ENCODE results near the gene INPP5A. TPM values are rescaled to one million over a fixed set of nuclear protein-coding genes. Genes with fewer than 3 reads are reported as not detected.

INPP5A gene
- total RNA-seq, 2 donors from 2014 or later = 9.2 to 14.5 TPM

- Histone ChIP-seq H3K36me3 (replicated peaks in 1 of 2; ENCODE audit: insufficient read depth in 1 of 2, low read depth in 2 of 2) (no peaks in the 10 kb centered on the region), H3K27ac (peak overlapping the region; percentile 81 to 85 (median 84)), H3K27me3 (no peaks in the 10 kb centered on the region), H3K4me3 (no peak overlapping the region), H3K4me1 (peaks cover 24% of the 10 kb centered on the region), H3K9me3 (no peaks in the 10 kb centered on the region)
- WGBS, 2 donors = 71 to 73% methylated on average over 7 to 22 of the region's 24 CpGs
- DNase-seq = peak; percentile 72 to 87 (median 86)
- peak; percentile 88 for ATAC-seq
- TF ChIP-seq CTCF (IDR thresholded peaks at IDR 0.05) (no peak), POLR2A (IDR thresholded peaks at IDR 0.05) (peak in 2 of 3 donors; percentile 26 to 37)
- intact Hi-C loops (cut with DNase I) = no loop called here
These were observed 93.2 kb downstream of the INPP5A start for GRCh38 chr10:132630666-132631337.

- H3K4me1 ChIP-seq = peaks cover 24% of the 10 kb centered on the region
- peak; percentile 49 to 74 (median 66) for DNase-seq
- no peak overlapping the region for H3K4me3 ChIP-seq
- no peaks in the 10 kb centered on the region for H3K27me3 ChIP-seq
- H3K27ac ChIP-seq = peak overlapping the region; percentile 81 to 85 (median 84)
- intact Hi-C loops (cut with DNase I) = no loop called here
- TF ChIP-seq CTCF (IDR thresholded peaks at IDR 0.05) = peak in 1 of 7 experiments; percentile 3
- no peak for TF ChIP-seq POLR2A (IDR thresholded peaks at IDR 0.05)
- WGBS, 2 donors = 33 to 35% methylated on average over 18 of the region's 18 CpGs
- H3K9me3 ChIP-seq = no peaks in the 10 kb centered on the region
- H3K36me3 ChIP-seq (replicated peaks in 1 of 2; ENCODE audit: insufficient read depth in 1 of 2, low read depth in 2 of 2) = no peaks in the 10 kb centered on the region
- ATAC-seq = peak; percentile 65
These were observed 93.8 kb downstream of the INPP5A start for GRCh38 chr10:132631338-132631735.

DNA sequence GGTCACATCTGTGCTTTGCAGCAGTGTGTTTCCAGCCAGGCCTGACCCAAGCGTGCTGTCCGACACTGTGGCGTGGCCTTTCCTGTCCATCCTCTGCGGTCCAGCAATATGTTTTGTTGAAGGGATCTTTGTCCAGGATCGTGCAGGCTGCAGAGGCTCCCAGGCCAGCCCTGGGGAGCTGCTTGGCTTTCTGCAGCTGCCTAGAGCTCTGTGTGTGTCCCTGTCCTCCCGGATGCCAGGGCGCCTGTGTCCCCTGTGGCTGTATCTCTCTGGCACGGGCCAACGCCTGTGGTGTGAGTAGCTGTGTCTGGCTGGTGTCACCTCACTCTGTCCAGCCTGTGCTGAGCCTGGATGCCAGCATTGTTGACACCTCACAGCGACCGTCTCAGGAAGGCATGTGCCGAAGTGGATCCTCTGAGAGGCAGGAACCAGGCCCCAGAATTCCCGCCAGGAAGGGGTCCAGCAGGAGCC, 94.5 kb downstream of the INPP5A start:
- WGBS, 2 donors = 61 to 83% methylated on average over 1 to 13 of the region's 13 CpGs
- Histone ChIP-seq H3K4me1 (peaks cover 24% of the 10 kb centered on the region), H3K9me3 (no peaks in the 10 kb centered on the region), H3K27ac (peak overlapping the region; percentile 81 to 85 (median 84)), H3K27me3 (no peaks in the 10 kb centered on the region), H3K36me3 (replicated peaks in 1 of 2; ENCODE audit: insufficient read depth in 1 of 2, low read depth in 2 of 2) (no peaks in the 10 kb centered on the region), H3K4me3 (no peak overlapping the region)
- intact Hi-C loops (cut with DNase I) = no loop called here
- ATAC-seq = no peak
- TF ChIP-seq CTCF (IDR thresholded peaks at IDR 0.05) (no peak), POLR2A (IDR thresholded peaks at IDR 0.05) (no peak)
- DNase-seq = peak in 2 of 4 donors; percentile 24 to 37

DNA sequence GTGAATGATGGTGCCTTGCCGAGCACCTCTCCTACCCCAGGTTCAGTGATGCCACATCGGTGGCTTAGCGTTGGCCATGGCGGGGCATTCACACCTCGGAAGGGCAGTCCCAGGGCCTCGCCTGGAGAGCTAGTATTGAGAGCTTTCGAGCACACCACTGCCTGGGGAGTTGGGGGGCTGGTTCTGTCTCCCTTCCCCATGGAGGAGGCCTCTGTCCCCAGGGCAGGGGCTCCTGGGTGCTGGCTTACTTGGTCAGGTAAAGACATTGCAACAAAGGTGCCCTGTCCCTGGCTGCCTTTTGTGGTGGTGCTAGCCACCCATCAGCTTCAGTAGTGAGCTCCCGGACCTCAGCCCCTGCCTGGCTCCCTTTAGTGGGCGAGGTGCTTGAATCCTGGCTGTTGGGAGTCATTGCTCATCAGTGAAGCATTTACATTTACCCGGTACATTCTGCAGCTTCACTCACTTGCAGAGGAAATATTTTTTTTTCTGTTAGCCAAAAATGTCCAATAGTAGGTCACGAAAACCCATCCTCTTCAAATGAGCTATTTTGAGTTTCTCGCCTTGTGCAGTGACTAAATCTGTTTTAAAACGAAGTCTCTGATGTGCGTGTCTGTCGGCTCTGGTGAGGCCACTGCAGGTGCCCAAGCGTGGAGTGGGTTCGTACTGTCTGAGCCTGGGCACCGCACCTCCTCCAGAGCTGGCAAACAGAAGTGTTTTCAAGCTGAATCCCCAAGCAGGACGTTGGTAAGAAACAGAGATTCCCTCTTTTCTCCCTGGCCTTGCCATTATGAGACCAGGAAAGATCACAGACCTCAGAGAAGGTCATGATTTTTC, 95.5 kb downstream of the INPP5A start:
- H3K4me1 ChIP-seq = peaks cover 31% of the 10 kb centered on the region
- intact Hi-C loops (cut with DNase I) = no loop called here
- no peaks in the 10 kb centered on the region for H3K36me3 ChIP-seq (replicated peaks in 1 of 2; ENCODE audit: insufficient read depth in 1 of 2, low read depth in 2 of 2)
- no peaks in the 10 kb centered on the region for H3K27me3 ChIP-seq
- TF ChIP-seq POLR2A (IDR thresholded peaks at IDR 0.05) (no peak), CTCF (IDR thresholded peaks at IDR 0.05) (no peak)
- no peak overlapping the region for H3K4me3 ChIP-seq
- no peak for ATAC-seq
- no peaks in the 10 kb centered on the region for H3K9me3 ChIP-seq
- H3K27ac ChIP-seq = peak overlapping the region in 1 of 4 donors; percentile 84
- 91 to 92% methylated on average over 18 to 19 of the region's 19 CpGs for WGBS, 2 donors
- DNase-seq = peak in 2 of 4 donors; percentile 4 to 5
